HL-60/S4 (cell line): ENCODE measurements around the gene ABHD8.
"Not testable (repeated sequence)": the region's sequence is repeated elsewhere in the genome, so short reads cannot be mapped to it uniquely, and the experiment has no call there.

Experiments
- in situ Hi-C: fragments of 300-500 bp; cut with MboI; formaldehyde crosslinking; loops from 2 replicates; pipeline ENCODE4 v1.14.3; 2022; ENCODE audit warnings: low sequenced_read_pairs

ABHD8 gene

GRCh38 chr19:17300992-17301619, 2.1 kb downstream of the ABHD8 start:
- in situ Hi-C loops: no loop called here

DNA sequence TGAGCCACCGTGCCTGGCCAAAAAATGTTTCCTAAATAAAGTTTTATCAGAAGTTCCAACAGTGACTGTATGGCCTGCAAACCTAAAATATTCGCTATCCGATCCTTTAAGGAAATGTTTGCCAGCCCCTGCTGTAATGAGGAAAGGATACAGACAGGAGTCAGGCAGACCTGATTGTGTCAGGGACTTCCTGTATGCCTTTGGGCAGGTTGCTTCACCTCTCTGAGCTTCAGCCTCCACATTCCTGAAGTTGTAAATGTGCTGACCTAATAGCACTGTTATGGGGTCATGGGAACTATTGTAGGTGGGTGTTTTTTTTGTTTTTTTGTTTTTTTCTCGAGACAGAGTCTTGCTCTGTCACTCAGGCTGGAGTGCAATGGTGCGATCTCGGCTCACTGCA, 6.2 kb downstream of the ABHD8 start:
- in situ Hi-C loops: no loop called here

DNA sequence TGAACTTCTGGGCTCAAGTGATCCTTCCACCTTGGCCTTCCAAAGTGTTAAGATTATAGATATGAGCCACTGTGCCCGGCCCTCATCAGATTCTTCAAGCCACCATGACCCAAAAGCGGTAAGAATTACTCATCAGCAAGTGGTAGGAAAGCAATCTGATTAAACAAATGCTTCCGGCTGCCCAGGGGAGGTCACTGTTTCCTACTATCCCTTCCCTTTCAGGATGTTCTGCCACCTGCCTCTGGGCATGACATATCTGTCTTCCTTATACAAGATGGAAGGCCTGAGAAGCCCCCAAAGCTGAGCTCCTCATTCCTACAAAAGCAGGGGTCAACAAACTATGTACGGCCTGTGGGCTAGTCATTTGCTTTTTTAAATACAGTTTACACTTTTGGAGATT, 7.0 kb downstream of the ABHD8 start:
- in situ Hi-C loops: no loop called here

DNA sequence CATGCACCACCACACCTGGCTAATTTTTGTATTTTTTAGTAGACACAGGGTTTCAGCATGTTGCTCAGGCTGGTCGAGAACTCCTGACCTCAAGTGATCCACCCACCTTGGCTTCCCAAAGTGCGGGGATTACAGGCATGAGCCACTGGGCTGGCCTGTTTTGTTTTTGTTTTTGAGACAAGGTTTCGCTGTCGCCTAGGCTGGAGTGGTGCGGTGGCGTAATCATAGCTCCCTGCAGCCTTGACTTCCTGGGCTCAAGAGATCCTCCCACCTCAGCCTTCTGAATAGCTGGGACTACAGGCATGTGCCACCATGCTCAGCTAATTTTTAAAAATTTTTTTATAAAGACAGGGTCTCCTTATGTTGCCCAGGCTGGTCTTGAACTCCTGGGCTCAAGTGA, 7.7 kb downstream of the ABHD8 start:
- in situ Hi-C loops: not testable (repeated sequence)

DNA sequence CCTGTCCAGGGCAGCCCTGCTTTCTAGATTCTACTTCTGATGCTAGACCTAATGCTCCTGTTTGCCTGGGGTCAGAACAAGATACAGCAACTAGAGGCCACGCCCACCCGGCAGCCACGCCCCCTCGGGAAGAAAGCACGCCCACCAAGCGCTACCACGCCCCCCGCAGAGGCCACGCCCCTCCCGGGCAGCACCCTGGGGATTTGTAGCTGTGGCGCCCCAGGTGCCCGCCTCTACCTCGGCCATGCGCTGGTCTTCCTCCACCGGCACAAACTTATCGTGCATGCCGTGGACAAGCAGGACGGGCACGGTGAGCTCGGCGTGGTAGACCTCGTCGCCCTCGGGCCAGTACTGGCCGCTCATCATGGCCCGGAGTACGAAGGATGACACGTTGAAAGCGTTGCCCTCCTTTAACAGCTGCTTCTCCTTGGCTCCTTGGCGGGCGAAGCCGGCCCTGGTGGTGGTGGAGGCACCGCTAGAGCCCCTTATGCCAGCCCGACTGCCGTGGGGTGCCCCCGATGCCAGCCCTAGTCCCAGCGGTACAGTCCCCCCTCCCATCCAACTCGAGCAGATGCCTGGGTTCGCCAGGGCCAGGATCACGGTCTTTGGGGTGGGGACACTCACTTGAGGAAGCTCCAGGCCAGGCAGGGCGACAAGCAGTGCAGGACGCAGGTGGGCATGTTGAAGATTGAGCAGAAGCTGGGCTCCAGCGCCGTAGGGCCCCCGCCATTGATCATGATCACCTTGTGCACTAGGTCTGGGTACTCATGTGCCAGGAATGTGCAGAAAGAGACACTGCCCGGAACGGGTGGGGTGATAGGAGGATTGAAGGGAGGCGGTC, 9.0 kb downstream of the ABHD8 start:
- in situ Hi-C loops: no loop called here

DNA sequence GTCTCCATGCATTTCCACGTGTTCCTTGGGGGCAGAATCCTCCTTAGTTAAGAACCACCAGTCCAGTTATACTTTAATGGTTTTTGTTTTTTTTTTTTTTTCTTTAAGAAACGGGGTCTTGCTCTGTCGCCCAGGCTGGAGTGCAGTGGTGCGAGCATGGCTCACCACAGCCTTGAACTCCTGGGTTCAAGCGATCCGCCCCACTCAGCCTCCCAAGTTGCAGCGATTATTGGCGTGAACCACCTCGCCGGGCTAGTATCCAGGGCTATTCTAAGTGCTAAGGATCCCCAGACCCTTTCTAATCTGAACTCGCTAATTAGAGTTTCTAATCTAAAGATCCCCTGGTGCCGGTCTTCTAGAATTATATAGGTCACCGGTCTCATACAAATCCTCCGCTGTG, 9.6 kb downstream of the ABHD8 start:
- in situ Hi-C loops: no loop called here

DNA sequence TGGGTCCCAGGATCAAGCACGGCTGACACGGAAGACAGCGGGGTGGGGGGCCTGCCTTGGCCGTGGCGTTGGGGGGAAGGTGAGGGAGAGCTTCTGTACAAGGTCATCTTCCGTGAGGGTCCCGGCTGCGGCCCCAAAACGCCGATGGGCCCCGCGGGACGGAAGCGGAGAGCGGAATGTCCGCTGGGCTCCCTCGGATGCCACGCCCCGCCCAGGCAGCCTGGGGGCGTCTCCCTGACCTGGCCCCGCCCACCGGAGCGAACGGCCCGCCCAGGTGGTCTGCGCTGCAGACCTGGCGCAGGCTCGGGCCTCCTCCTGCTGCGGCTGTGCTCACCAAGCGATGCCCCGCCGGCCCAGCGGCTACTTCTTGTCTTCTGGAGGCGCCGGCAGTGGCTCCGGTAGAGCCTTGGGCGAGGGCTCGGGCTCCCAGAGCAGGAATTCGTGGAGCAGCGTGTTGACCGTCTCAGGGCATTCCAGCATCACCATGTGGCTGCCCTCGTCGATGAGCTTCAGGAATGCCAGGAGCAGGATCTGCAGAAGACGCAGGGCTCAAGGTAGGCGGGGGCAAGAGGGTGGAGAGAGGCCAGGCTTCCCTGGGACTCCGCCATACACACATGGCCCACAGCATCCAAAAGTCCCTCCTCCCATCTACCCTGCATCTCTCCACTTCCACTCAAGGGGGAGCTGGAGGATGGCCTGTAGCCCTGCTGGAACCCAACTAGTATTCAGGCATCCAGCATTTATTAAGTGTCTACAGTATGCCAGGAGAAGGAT, 10.7 kb downstream of the ABHD8 start:
- in situ Hi-C loops: no loop called here

GRCh38 chr19:17289489-17289888, 13.7 kb downstream of the ABHD8 start:
- in situ Hi-C loops: loop anchor here (5.0 kb wide), 1 partner anchor 98 kb away; no protein-coding TSS in a partner anchor

DNA sequence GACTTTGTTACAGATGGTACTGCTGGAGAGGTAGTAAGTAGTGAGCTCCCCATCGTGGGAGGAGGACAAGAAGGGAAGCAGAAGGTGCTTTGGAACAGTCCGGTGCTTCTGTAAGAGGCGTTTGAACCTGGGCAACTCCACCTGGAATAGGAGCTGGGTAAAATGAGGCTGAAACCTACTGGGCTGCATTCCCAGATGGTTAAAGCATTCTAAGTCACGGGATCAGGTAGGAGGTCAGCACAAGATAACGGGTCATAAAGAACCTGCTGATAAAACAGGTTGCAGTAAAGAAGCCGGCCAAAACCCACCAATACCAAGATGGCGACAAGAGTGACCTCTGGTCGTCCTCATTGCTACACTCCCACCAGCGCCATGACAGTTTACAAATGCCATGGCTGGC, 16.5 kb downstream of the ABHD8 start:
- in situ Hi-C loops: loop anchor here (5.0 kb wide), 1 partner anchor 101 kb away; no protein-coding TSS in a partner anchor

DNA sequence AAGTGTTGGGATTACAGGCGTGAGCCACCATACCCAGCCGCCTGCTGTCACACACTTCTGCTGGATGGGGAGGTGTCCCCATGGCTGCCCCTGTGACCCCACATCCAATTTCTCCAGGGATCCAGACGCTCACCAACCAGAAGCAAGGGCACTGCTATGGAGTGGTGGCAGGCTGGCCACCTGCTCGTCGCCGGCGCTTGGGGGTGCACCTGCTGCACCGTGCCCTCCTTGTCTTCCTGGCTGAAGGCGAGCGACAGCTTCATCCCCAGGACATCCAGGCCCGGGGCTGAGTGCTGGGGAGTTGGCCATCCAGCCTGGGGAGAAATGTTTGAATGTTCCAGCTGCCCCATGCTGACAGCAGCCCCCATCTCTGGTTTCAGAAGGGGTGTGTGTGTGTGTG, 17.0 kb downstream of the ABHD8 start:
- in situ Hi-C loops: loop anchor here (5.0 kb wide), 1 partner anchor 101 kb away; no protein-coding TSS in a partner anchor

DNA sequence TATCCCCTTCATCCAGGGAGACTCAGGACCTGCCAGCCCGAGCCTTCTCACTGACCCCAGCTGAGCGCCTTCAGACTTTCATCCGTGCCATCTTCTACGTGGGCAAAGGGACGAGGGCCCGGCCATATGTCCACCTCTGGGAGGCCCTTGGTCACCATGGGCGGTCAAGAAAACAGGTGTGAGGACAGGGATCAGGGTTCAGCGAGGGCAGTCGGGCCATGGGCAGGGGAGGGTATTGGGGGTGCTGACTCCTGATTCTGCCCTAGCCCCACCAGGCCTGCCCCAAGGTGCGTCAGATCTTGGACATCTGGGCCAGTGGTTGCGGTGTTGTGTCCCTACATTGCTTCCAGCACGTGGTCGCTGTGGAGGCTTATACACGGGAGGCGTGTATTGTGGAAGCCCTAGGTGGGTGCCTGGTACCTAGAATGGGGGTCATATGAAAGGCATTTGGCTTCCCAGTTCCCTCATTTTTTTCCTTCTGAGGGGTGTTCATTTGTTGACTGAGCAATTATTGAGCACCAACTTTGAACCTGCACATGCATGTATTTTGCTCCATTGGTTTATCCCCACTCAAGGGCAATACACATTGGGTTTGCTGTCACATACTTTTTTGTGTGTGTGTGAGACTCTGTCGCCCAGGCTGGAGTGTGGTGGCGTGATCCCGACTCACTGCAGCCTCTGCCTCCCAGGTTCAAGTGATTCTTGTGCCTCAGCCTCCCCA, 17.6 kb downstream of the ABHD8 start:
- in situ Hi-C loops: loop anchor here (5.0 kb wide), 1 partner anchor 102 kb away; no protein-coding TSS in a partner anchor

DNA sequence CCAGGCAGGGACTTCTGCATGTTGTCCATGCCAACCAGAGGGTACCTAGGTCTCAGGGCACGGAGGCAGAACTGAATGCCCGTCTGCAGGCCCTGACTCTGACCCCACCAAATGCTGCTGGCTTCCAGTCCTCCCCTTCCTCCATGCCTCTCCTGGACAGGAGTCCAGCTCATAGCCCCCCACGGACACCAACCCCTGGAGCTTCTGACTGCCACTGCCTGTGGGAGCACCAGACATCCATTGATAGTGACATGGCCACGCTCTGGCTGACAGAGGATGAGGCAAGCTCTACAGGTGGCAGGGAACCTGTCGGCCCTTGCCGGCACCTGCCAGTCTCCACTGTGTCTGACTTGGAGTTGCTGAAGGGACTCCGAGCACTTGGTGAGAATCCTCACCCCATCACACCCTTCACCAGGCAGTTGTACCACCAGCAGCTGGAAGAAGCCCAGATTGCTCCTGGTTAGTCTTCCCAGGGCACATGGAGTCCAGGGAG, 19.7 kb downstream of the ABHD8 start:
- in situ Hi-C loops: loop anchor here (5.0 kb wide), 1 partner anchor 216 kb away; no protein-coding TSS in a partner anchor

DNA sequence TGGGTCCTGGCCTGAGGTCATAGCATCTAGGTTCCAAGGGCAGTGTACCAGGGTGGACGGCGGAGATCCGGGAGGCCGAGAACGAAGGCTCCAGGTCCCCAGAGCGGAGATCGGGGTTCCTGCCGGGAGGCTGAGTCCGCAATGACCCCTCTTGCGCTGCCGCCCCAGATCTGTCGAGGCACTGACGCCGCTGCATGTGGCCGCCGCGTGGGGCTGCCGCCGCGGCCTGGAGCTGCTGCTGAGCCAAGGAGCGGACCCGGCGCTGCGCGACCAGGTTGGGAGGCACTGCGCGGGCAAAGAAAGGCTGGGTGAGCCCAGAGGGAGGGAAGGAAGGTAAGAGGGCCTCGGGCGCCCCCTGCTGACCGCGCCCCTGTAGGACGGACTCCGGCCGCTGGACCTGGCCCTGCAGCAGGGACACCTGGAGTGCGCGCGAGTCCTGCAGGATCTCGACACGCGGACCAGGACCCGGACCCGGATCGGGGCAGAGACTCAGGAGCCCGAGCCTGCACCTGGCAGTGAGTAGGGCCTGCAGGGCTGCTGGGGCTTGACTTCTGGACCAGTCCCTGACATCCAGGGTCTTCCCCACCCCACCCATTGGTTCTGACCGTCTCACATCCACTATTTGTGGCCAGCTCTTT, 20.6 kb downstream of the ABHD8 start:
- in situ Hi-C loops: loop anchor here (5.0 kb wide), 1 partner anchor 215 kb away; no protein-coding TSS in a partner anchor

GRCh38 chr19:17281391-17282304, 21.6 kb downstream of the ABHD8 start, which contains the start of gene ANKLE1:
TSS of gene ANKLE1 (plus strand) at chr19:17281901. CDS start at chr19:17281921, 20 bp downstream.
- in situ Hi-C loops: loop anchor here (5.0 kb wide), 1 partner anchor 214 kb away; no protein-coding TSS in a partner anchor

DNA sequence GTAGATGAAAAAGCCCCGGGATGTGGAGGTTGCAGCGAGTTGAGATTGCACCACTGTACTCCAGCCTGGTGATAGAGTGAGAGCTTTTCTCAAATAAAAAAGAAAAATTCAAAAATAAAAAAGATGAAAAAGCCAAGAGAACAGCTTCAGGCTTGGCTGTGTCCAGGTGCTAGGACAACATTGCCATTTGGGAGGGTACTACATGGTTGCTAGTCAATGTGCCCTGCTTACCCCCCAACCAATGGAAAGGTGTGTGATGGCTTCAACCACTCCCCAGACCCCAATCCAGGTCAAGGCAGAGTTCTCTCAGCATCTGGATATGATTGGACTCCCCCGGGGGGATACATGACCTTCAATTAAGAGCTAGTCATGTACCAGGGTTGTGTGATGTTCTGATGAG, 23.8 kb downstream of the ABHD8 start:
- in situ Hi-C loops: no loop called here

DNA sequence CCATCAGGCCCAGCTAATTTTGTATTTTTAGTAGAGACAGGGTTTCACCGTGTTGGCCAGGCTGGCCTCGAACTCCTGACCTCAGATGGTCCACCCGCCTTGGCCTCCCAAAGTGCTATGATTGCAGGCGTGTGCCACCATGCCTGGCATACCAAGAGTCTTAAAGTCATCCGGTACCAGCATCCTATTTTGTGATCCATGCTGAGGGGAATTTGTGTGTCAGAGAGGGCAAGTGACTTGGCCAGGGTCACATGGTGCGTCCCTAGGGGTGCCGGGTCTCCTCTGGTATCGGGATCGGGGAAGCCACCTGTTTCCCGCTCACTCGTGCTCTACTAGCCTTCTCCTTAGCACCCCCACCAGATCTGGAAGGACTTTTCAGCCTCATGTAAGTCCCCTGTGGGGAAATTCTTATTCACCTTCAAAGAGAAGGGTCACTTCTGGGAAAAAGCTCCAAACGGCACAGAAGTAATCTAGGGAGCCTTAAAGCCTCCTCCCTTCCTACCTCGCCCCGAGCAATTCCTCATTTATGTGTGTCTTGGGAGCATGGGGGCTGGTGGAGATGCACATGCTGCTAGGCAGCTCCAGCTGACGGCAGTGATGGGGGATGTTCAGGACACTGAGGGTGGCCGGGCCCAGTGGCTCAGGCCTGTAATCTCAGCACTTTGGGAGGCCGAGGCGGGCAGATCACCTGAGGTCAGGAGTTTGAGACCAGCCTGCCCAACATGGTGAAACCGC, 27.6 kb downstream of the ABHD8 start:
- in situ Hi-C loops: no loop called here

- in situ Hi-C loops: not testable (repeated sequence)
These were observed 28.3 kb downstream of the ABHD8 start for GRCh38 chr19:17274892-17275291.

DNA sequence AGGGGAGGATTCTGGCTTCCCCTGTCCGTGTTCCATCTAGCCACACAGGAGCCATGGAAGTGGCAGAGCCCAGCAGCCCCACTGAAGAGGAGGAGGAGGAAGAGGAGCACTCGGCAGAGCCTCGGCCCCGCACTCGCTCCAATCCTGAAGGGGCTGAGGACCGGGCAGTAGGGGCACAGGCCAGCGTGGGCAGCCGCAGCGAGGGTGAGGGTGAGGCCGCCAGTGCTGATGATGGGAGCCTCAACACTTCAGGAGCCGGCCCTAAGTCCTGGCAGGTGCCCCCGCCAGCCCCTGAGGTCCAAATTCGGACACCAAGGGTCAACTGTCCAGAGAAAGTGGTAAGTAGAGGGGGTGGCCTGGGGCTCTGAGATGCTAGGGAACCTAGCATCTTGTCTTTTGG, 34.5 kb downstream of the ABHD8 start:
- in situ Hi-C loops: no loop called here
